Activated CD4-positive, alpha-beta memory T cell treated with anti-CD3 and anti-CD28 coated beads, Interleukin-2, amount 10 ng/mL, durations not matched to agents 7 days and 5 days (primary cell): ENCODE data around the gene MIOS. TPM values are rescaled to one million over a fixed set of nuclear protein-coding genes. Genes with fewer than 3 reads are reported as not detected.
A peak's percentile ranks its signal among the peaks of the same experiment; 100 is the strongest.

Source experiments
- CTCF ChIA-PET: fragments of 350-600 bp; sonication (Branson Sonifier 250); formaldehyde crosslinking; loops from one replicate; lab custom pipeline; 2021; ENCODE audit warnings: antibody characterized with exemption, inconsistent platforms; lab: Charles Lee
- POLR2A ChIA-PET: fragments of 350-600 bp; sonication (Branson Sonifier 250); formaldehyde crosslinking; loops from one replicate; lab custom pipeline; 2021; ENCODE audit warnings: antibody characterized with exemption; lab: Charles Lee
- DNase-seq: peaks from one replicate; pipeline ENCODE4 v3.0.0-alpha.2; 2020
- H3K27ac Mint-ChIP-seq: one replicate; pipeline ENCODE4 v1.8.0; 2021; ENCODE audit warnings: mild to moderate bottlenecking, mixed read lengths
- H3K27me3 Mint-ChIP-seq: one replicate; pipeline ENCODE4 v1.8.0; 2021; ENCODE audit warnings: mixed read lengths
- H3K36me3 Mint-ChIP-seq: one replicate; pipeline ENCODE4 v1.8.0; 2021; ENCODE audit warnings: low read depth, mixed read lengths
- H3K4me1 Mint-ChIP-seq: one replicate; pipeline ENCODE4 v1.8.0; 2021; ENCODE audit warnings: mixed read lengths
- H3K4me3 Mint-ChIP-seq: one replicate; pipeline ENCODE4 v1.8.0; 2021; ENCODE audit warnings: mild to moderate bottlenecking, mixed read lengths
- H3K9me3 Mint-ChIP-seq: one replicate; pipeline ENCODE4 v1.8.0; 2021; ENCODE audit warnings: mixed read lengths
- total RNA-seq, 2 experiments: library from RNA; stranded (reverse); gene quantifications; one replicate each; pipeline ENCODE4 v1.2.3, GENCODE V29; 2021

MIOS gene
- total RNA-seq, 2 experiments from 2014 or later, result 22.8 to 24.6 TPM

DNA sequence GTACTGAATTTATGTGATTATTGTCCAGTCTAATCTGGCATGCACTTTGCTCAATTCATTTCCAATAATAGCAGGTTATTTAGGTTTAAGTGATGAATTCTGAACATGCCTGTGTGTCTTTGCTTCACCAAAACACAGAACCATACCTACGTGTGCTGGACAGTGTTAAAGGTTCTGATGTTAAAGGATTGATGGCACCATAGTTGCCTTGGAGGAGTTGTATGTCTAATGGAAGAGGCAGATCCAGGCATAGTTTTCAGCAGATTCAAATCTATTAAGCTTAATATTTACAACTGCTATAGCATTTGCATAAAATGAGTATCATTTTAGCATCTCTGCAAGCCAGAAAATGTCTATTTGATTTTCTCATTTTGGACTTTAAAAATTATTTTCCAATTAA, 45.8 kb downstream of the MIOS start:
- Mint-ChIP-seq H3K27me3 (no peaks in the 10 kb centered on the region), H3K36me3 (peaks cover 4% of the 10 kb centered on the region), H3K9me3 (no peaks in the 10 kb centered on the region), H3K27ac (no peak overlapping the region), H3K4me1 (peaks cover under 1% of the 10 kb centered on the region), H3K4me3 (no peak overlapping the region)
- POLR2A ChIA-PET, result no interaction called here
- CTCF ChIA-PET, result no interaction called here
- no peak for DNase-seq

DNA sequence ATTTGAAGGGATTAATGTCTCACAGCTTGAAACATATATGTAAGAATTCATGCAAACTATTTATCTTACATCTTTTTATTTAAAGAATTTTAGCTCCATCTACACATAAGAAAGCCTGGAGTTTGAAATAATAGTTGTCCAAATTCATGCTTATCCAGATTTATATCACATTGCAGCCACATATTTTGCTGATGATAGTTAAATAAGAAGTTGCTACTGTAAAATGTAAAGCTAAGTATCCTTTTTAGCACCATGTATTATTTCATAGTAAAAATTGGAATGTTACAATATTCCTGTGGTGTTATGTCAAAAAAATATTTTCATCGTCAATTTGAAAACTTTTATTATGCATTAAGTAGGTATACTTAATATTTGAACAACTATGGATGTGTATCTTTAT, 46.5 kb downstream of the MIOS start:
- Mint-ChIP-seq H3K27ac (no peak overlapping the region), H3K9me3 (no peaks in the 10 kb centered on the region), H3K4me3 (no peak overlapping the region), H3K36me3 (no peaks in the 10 kb centered on the region), H3K4me1 (peaks cover 2% of the 10 kb centered on the region), H3K27me3 (no peaks in the 10 kb centered on the region)
- no peak for DNase-seq
- POLR2A ChIA-PET, result no interaction called here
- CTCF ChIA-PET, result interaction anchor here (0.8 kb wide), 1 partner anchor 17 kb away, joined by 3 read pairs; no protein-coding TSS in a partner anchor

DNA sequence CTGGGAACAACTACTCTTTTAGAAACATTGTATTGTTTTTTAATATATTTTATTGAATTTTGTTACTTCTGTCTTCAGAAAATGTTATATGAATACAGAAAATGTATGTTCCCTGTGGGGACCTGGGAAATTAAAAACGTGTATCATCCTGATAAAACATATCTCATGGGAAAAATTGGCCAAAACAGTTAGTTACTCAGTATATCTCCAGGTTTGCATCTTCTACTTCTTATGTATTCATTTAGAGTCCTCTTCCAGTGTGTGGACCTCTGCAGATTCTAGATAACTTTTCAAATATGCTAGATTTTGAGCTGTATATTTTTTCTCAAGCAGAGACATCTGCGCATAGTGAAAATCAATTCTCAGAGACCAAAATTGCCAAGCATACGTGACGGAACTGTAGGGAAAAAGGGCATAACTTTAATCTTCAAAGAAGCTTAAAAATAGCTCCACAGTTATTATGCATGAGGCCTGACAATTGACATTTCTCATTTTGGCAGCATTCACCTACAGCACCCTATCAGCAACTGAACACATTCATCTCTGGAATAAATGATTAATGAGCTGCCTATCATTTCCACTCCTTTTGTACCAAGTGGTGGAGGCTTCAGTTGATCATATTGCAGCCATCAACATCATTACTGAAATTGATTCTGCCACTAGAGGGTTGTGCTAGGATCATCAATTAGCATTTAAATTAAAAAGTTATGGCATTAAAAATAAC, 47.5 kb downstream of the MIOS start:
- H3K4me1 Mint-ChIP-seq, result peaks cover 2% of the 10 kb centered on the region
- no peak for DNase-seq
- no peak overlapping the region for H3K4me3 Mint-ChIP-seq
- H3K9me3 Mint-ChIP-seq, result no peaks in the 10 kb centered on the region
- no peaks in the 10 kb centered on the region for H3K27me3 Mint-ChIP-seq
- no peaks in the 10 kb centered on the region for H3K36me3 Mint-ChIP-seq
- H3K27ac Mint-ChIP-seq, result no peak overlapping the region
- ChIA-PET POLR2A (interaction anchor here (1.1 kb wide), 1 partner anchor 608 kb away, joined by 3 read pairs; no protein-coding TSS in a partner anchor), CTCF (no interaction called here)

DNA sequence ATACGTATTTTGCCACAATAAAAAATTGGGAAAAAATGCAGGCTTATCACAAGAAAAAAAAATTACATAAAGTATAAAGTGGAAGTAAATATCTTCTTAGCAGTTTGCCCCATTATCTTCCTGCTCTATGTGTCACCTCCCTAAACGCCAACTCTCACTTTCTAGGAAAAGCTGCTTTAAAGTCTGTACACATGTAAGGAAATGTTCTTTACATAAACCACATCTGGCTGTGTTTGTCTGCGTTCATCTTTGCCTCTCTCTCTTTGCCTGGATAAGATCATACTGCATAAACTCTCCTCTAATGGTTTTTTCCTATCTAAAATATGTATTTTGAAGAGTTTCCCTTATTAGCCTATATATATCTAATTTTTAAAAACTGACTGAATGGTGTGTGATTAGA, 50.9 kb downstream of the MIOS start:
- Mint-ChIP-seq H3K27me3 (no peaks in the 10 kb centered on the region), H3K36me3 (no peaks in the 10 kb centered on the region), H3K4me1 (peaks cover 2% of the 10 kb centered on the region), H3K4me3 (no peak overlapping the region), H3K27ac (no peak overlapping the region), H3K9me3 (no peaks in the 10 kb centered on the region)
- CTCF ChIA-PET, result no interaction called here
- no peak for DNase-seq
- POLR2A ChIA-PET, result no interaction called here

DNA sequence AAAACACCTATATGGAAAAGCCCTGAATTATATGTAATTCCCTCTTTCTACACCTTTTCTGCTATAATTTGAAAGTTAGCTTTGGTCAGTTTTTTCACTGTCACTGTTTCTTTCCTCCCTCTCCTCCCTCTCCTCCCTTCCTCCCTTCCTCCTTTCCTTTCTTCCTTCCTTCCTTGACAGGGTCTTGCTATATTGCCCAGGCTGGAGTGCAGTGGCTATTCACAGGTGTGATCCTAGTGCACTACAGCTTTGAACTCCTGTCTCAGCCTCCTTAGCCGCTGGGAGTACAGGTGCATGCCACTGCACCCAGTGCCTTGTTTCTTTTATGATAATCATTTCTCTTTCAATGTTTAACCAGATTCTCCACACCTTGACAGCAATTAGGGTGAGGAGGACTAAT, 51.7 kb downstream of the MIOS start:
- H3K27me3 Mint-ChIP-seq, result no peaks in the 10 kb centered on the region
- H3K9me3 Mint-ChIP-seq, result no peaks in the 10 kb centered on the region
- H3K27ac Mint-ChIP-seq, result no peak overlapping the region
- ChIA-PET POLR2A (no interaction called here), CTCF (no interaction called here)
- DNase-seq, result no peak
- no peaks in the 10 kb centered on the region for H3K36me3 Mint-ChIP-seq
- H3K4me3 Mint-ChIP-seq, result no peak overlapping the region
- peaks cover 2% of the 10 kb centered on the region for H3K4me1 Mint-ChIP-seq

DNA sequence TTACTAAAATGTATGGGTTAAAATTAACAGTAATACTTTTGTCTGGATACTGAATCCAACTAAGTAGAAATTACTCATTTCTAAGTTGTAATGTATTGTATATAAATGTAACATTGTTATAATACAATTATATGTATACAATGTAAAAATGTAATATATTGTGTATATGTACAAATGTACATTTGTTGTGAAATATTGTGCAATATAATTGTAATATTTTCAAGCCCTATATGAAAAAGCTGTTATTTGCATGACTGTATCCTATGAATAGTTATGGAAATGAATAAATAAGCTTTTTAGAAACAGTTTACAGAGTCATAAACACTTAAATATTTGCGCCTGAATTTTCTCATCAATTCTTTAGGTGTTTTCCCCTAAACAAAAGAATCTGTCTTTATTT, 53.6 kb downstream of the MIOS start:
- no peaks in the 10 kb centered on the region for H3K36me3 Mint-ChIP-seq

DNA sequence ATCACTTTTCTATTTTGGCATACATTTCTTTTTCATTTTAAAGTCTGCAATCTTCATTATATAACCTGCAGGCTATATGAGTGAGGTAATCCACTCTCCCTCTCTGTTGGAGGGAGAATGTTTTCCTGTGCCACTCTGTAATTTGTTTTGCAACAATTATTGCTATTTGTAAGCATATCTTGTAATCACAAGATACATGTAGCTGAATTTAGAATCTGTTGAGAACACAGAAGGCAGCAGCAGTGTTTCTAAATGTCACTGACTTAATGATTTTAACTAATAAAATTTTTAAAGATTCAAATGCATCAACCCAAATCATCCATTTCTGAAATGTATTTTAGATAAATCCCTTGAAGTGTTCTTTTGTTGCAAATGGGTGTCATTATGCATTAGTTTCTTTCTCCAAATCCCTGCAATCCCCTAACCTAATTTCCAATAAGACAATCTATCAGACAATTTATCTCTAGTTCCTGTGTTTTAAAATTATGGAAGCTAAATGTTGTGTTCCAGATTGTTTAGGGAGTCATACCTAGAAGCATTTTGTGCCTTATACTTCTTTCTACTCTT, 54.0 kb downstream of the MIOS start:
- no peaks in the 10 kb centered on the region for H3K36me3 Mint-ChIP-seq
- no peak overlapping the region for H3K4me3 Mint-ChIP-seq
- H3K27ac Mint-ChIP-seq, result no peak overlapping the region
- H3K27me3 Mint-ChIP-seq, result peaks cover 2% of the 10 kb centered on the region
- H3K4me1 Mint-ChIP-seq, result peaks cover 2% of the 10 kb centered on the region
- no peak for DNase-seq
- peaks cover under 1% of the 10 kb centered on the region for H3K9me3 Mint-ChIP-seq
- POLR2A ChIA-PET, result no interaction called here
- CTCF ChIA-PET, result no interaction called here

More for the DNA sequence above, 53.6 kb downstream of the MIOS start:
- Mint-ChIP-seq H3K4me1 (peaks cover 2% of the 10 kb centered on the region), H3K9me3 (no peaks in the 10 kb centered on the region), H3K27ac (no peak overlapping the region), H3K4me3 (no peak overlapping the region), H3K27me3 (peaks cover 2% of the 10 kb centered on the region)
- no peak for DNase-seq
- ChIA-PET CTCF (interaction anchor here (0.5 kb wide), 1 partner anchor 493 kb away, joined by 3 read pairs; no protein-coding TSS in a partner anchor), POLR2A (no interaction called here)

DNA sequence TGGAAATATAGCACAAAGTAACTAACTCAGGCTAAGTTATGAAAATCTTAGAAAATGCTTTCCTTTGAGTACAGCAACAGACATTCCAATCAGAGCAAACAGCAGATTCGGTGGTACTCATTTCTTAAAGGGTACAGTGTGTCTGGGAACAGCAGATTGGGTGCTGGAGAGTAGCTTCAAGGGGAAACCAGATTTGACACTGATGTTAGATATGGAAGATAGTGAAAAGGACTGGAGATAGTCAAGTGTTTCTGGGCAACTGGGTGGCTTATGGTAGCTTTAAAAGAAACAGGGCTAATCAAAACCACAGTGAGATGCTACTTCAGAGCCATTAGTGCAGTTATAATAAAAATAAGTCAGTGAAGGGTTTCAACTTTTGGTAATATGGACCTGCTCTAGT, 61.8 kb downstream of the MIOS start:
- DNase-seq, result no peak
- ChIA-PET CTCF (no interaction called here), POLR2A (no interaction called here)
- H3K4me1 Mint-ChIP-seq, result no peaks in the 10 kb centered on the region
- peaks cover 5% of the 10 kb centered on the region for H3K27me3 Mint-ChIP-seq
- H3K36me3 Mint-ChIP-seq, result peaks cover 6% of the 10 kb centered on the region
- H3K9me3 Mint-ChIP-seq, result peaks cover 21% of the 10 kb centered on the region
- H3K4me3 Mint-ChIP-seq, result no peak overlapping the region
- no peak overlapping the region for H3K27ac Mint-ChIP-seq

DNA sequence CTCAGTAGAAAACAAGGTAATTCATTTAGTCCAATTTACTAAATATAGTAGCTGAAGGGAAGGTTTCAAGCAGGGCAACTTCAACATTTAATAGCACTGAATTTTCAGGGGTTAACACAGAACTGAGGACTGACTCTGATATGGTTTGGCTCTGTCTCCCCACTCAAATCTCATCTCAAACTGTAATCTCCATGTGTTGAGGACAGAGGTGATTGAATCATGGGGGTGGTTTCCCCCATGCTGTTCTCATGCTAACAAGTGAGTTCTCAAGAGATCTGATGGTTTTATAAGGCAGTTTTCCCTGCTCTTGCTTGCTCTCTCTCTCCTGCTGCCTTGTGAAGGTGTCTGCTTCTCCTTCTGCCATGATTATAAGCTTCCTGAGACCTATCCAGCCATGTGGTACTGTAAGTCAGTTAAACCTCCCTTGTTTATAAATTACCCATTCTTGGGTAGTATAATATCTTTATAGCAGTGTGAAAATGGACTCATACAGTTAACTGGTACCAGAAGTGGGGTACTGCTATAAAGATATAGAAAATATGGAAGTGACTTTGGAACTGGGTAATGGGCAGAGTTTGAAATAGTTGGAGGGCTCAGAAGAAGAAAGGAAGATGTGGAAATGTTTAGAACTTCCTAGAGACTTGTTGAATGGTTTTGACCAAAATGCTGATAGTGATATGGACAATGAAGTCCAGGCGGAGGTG, 64.1 kb downstream of the MIOS start:
- Mint-ChIP-seq H3K27ac (no peak overlapping the region), H3K9me3 (peaks cover 20% of the 10 kb centered on the region), H3K27me3 (peaks cover 2% of the 10 kb centered on the region), H3K36me3 (peaks cover 9% of the 10 kb centered on the region), H3K4me1 (no peaks in the 10 kb centered on the region), H3K4me3 (no peak overlapping the region)
- ChIA-PET CTCF (no interaction called here), POLR2A (interaction anchor here (0.6 kb wide), 1 partner anchor 448 kb away, joined by 3 read pairs; no protein-coding TSS in a partner anchor)
- DNase-seq, result no peak

DNA sequence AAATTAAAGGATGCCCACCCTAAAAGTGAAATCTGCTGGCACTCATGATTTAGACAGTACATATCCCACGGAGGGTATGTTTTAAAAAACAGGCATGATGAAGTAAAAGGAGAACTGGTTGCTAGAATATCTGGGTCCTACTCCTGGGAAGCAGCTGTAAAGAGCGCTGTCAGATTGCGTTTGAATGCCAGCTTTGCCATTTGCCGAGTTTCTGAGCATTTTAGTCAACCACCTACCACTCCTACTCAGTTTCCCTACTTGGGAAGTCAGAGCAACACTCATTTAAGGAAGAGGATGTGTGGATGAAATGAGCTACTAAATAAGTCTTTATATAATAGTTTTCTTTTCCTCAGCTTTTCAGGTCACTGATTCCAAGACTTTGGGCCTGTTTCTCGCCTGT, 72.7 kb downstream of the MIOS start:
- POLR2A ChIA-PET, result interaction anchor here (1.1 to 4.1 kb wide), 18 partner anchors 29 to 536 kb away, joined by 3 to 61 read pairs (median 6); partner anchors contain the start of genes C1GALT1, GLCCI1 and MIOS
- Mint-ChIP-seq H3K9me3 (no peaks in the 10 kb centered on the region), H3K4me1 (peaks cover 35% of the 10 kb centered on the region), H3K36me3 (peaks cover 36% of the 10 kb centered on the region), H3K27me3 (no peaks in the 10 kb centered on the region), H3K4me3 (peak overlapping the region; percentile 90), H3K27ac (peak overlapping the region; percentile 90)
- CTCF ChIA-PET, result interaction anchor here (1.2 kb wide), 1 partner anchor 42 kb away, joined by 3 read pairs; no protein-coding TSS in a partner anchor
- no peak for DNase-seq

DNA sequence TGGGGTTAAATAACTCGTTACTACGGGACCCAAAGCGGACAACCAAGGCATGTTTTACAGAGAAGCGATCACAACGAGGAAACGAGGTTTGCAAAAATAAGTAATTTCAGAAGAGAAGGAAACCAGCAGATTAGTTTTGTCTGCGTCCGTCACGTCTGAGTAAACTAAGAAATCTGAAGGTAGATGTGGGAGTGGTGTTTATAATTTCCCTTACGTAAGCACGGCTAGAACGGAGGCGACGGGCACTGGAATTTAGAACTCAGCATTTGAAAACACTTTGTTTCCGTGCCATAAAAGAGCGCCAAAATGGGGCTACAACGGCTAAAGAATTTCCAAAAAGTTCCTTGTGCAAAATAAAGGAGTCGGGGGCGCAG, 73.2 kb downstream of the MIOS start:
- ChIA-PET CTCF (interaction anchor here (1.5 kb wide), 1 partner anchor 687 kb away, joined by 3 read pairs; no protein-coding TSS in a partner anchor), POLR2A (interaction anchor here (1.0 to 4.1 kb wide), 29 partner anchors 30 to 621 kb away, joined by 3 to 61 read pairs (median 5); partner anchors contain the start of genes C1GALT1, GLCCI1 and MIOS)
- Mint-ChIP-seq H3K9me3 (no peaks in the 10 kb centered on the region), H3K27ac (peak overlapping the region; percentile 90), H3K4me3 (peak overlapping the region; percentile 90), H3K4me1 (peaks cover 36% of the 10 kb centered on the region), H3K27me3 (no peaks in the 10 kb centered on the region), H3K36me3 (peaks cover 39% of the 10 kb centered on the region)
- DNase-seq, result peak; percentile 54

DNA sequence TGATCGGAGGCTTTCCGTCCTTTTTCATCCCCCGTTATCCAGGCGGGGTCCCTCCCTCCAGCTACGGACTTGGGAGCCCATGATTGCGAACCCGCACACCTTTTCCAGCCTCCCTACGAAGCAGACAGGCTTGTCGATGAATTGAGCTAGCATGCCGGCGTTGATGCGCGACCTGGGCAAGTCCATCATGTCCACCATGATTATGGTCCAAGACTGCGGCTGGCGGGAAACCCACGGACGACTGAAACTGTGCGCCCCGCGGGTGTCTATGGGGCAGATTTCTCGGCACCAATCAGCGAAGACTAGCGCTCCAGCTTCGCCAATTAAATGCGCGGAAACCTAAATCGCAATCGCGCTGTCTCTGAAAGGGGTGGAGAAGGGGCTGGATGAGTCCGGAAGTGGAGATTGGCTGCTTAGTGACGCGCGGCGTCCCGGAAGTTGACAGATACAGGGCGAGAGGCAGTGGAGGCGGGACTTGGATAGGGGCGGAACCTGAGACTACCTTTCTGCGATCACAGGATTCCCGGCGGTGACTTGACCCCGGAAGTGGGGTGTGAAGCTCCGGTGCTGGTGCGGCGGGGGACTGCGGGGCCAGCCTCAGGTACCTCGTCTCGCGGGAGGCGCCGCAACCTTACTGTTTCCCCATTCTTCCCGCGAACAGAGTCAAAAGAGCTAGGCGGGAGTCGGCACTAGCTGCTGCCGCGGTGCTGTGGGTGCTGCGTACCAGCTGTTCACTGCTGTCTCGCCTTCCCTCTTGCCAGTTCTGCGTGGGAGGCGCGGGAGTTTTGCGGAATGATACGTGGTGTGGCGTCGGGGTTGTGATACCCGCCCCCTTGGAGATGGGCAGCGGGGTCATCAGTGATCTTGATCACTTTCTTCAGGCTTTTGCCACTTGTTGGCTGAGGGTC, 73.8 kb downstream of the MIOS start, which contains the start of gene UMAD1:
Gene UMAD1, plus strand, starts transcription at position 532 of the 908 bp plus-strand sequence. CDS start 32,620 bp downstream, outside the sequence.
- peak; percentile 99 for DNase-seq
- ChIA-PET POLR2A (interaction anchor here (0.6 to 4.1 kb wide), 43 partner anchors 8 to 620 kb away, joined by 3 to 61 read pairs (median 5); partner anchors contain the start of genes C1GALT1, GLCCI1, MIOS and RPA3), CTCF (interaction anchor here (0.7 to 2.1 kb wide), 7 partner anchors 12 to 687 kb away, joined by 3 to 7 read pairs (median 3); no protein-coding TSS in a partner anchor)
- Mint-ChIP-seq H3K9me3 (no peaks in the 10 kb centered on the region), H3K27ac (peak within 1 kb of the TSS; percentile 90), H3K4me3 (peak within 1 kb of the TSS; percentile 90), H3K27me3 (no peaks in the 10 kb centered on the region), H3K36me3 (peaks cover 42% of the 10 kb centered on the region), H3K4me1 (peaks cover 36% of the 10 kb centered on the region)
